GM23248 (cell line): ENCODE data around the gene EXOC1. TPM values are rescaled to one million over a fixed set of nuclear protein-coding genes. Genes with fewer than 3 reads are reported as not detected.

Source experiments
- DNase-seq: peaks from one replicate; pipeline ENCODE4 v3.0.0-alpha.2; 2015
- H2AFZ ChIP-seq: fragments of 200-600 bp; sonication (generic); 2 replicates; pipeline ENCODE4 v1.6.1; 2016; ENCODE audit warnings: antibody characterized with exemption
- H3F3A ChIP-seq: fragments of 200-600 bp; sonication (generic); 2 replicates; pipeline ENCODE4 v1.6.1; 2016; ENCODE audit warnings: mild to moderate bottlenecking, antibody characterized with exemption, mixed run types; ENCODE audit not compliant: insufficient read depth
- H3K27ac ChIP-seq: fragments of 200-600 bp; sonication (generic); 2 replicates; pipeline ENCODE4 v1.5.1; 2016; ENCODE audit warnings: mild to moderate bottlenecking
- H3K27me3 ChIP-seq: fragments of 200-600 bp; sonication (generic); replicated peaks from 2 replicates; pipeline ENCODE4 v1.6.1; 2016; ENCODE audit warnings: mild to moderate bottlenecking; ENCODE audit not compliant: insufficient read depth
- H3K36me3 ChIP-seq: fragments of 200-600 bp; sonication (generic); 2 replicates; pipeline ENCODE4 v1.6.1; 2016; ENCODE audit warnings: low read depth, mild to moderate bottlenecking
- H3K4me1 ChIP-seq: fragments of 200-600 bp; sonication (generic); 2 replicates; pipeline ENCODE4 v1.6.1; 2016; ENCODE audit warnings: mild to moderate bottlenecking; ENCODE audit not compliant: insufficient read depth
- H3K4me2 ChIP-seq: fragments of 200-600 bp; sonication (generic); one replicate; pipeline ENCODE4 v1.6.1; 2016; ENCODE audit warnings: mild to moderate bottlenecking; ENCODE audit not compliant: unreplicated experiment
- H3K4me3 ChIP-seq: fragments of 200-600 bp; sonication (generic); 2 replicates; pipeline ENCODE4 v1.5.1; 2016; ENCODE audit warnings: mild to moderate bottlenecking
- H3K79me2 ChIP-seq: fragments of 200-600 bp; sonication (generic); 2 replicates; pipeline ENCODE4 v1.6.1; 2016; ENCODE audit warnings: mild to moderate bottlenecking; ENCODE audit not compliant: insufficient read depth
- H3K9ac ChIP-seq: fragments of 200-600 bp; sonication (generic); 2 replicates; pipeline ENCODE4 v1.6.1; 2016; ENCODE audit warnings: mild to moderate bottlenecking
- H3K9me2 ChIP-seq: fragments of 200-600 bp; sonication (generic); 2 replicates; pipeline ENCODE4 v1.6.1; 2016; ENCODE audit warnings: mixed run types, mild to moderate bottlenecking, moderate library complexity; ENCODE audit not compliant: insufficient read depth
- H3K9me3 ChIP-seq: fragments of 200-600 bp; sonication (generic); one replicate; pipeline ENCODE4 v1.6.1; 2017; ENCODE audit warnings: low read depth
- H4K20me1 ChIP-seq: fragments of 200-600 bp; sonication (generic); 2 replicates; pipeline ENCODE4 v1.6.0; 2016; ENCODE audit not compliant: insufficient read depth
- EZH2 ChIP-seq: fragments of 200-600 bp; sonication (generic); IDR thresholded peaks from 2 replicates; pipeline ENCODE4 v1.6.1; 2018; ENCODE audit warnings: antibody characterized with exemption, mild to moderate bottlenecking; ENCODE audit not compliant: insufficient read depth, poor library complexity, severe bottlenecking
- EZH2phosphoT487 ChIP-seq: fragments of 200-600 bp; sonication (generic); IDR thresholded peaks from 2 replicates; pipeline ENCODE4 v1.6.1; 2018; ENCODE audit warnings: antibody characterized with exemption, moderate library complexity, mild to moderate bottlenecking, low read depth; ENCODE audit not compliant: insufficient read depth
- WGBS, 2 experiments: methylation state at CpG; one replicate each; pipeline ENCODE4 v1.1.6; 2015 to 2017; ENCODE audit warnings: low lambda C conversion rate in 2 of 2, low coverage in 1 of 2; ENCODE audit errors: missing lambda C conversion rate in 2 of 2; 5-methylcytosine and 5-hydroxymethylcytosine counted together
- in situ Hi-C: fragments of 300-500 bp; cut with MboI; formaldehyde crosslinking; loops from 2 replicates; pipeline ENCODE4 v1.15.0; 2020
- polyA plus RNA-seq: library from polyadenylated mRNA; unstranded; fragments of >200 nt; fragmentation: Nextera tagmentation; extraction: Ambion mirVana; gene quantifications from 2 replicates; pipeline ENCODE4 v1.2.1, GENCODE V29; 2016
- total RNA-seq: library from RNA; depleted of rRNA; stranded (reverse); fragments of >200 nt; shearing (Covaris generic); gene quantifications from 2 replicates; pipeline ENCODE4 v1.2.3, GENCODE V29; 2014

The EXOC1 gene
- total and polyA plus RNA-seq, 2 experiments from 2014 or later = 35.5 to 44.7 TPM

- Histone ChIP-seq H3K4me2 (no peak overlapping the region), H3K9me3 (no peaks in the 10 kb centered on the region), H3K9ac (no peak overlapping the region), H3K27ac (no peak overlapping the region), H4K20me1 (no peaks in the 10 kb centered on the region), H3K27me3 (no peaks in the 10 kb centered on the region), H3K36me3 (peaks cover 62% of the 10 kb centered on the region), H3K79me2 (no peaks in the 10 kb centered on the region), H2AFZ (no peak overlapping the region), H3K4me1 (no peaks in the 10 kb centered on the region), H3F3A (no peaks in the 10 kb centered on the region), H3K9me2 (no peaks in the 10 kb centered on the region), H3K4me3 (no peak overlapping the region)
- no peak for DNase-seq
- in situ Hi-C loops = no loop called here
- TF ChIP-seq EZH2phosphoT487 = no peak
These were observed 22.9 kb downstream of the EXOC1 start for GRCh38 chr4:55876387-55876786.

DNA sequence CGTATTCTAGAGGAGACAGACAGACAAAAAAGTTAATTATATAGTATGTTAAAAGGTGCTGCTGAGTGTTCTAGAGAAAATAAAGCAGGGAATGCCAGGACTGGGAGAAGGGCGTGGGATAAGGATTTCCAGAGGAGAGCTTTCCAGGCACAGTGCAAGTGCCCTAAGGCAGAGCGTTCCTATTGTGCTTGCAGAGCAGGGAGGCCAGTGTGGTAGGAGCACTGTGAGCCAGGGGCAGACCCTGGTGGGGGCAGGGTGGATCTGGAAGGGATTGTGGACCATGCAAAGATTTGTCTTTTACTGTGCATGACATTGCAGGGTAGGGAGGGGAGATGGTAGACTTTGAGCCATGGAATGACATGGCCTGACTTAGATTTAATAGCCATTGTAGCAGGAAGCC lies 25.8 kb downstream of the EXOC1 start:
- no peaks in the 10 kb centered on the region for H3K79me2 ChIP-seq
- H3K36me3 ChIP-seq = peaks cover 61% of the 10 kb centered on the region
- H3K27me3 ChIP-seq = no peaks in the 10 kb centered on the region
- no peaks in the 10 kb centered on the region for H3K9me2 ChIP-seq
- DNase-seq = no peak
- no peak overlapping the region for H3K4me3 ChIP-seq
- TF ChIP-seq EZH2phosphoT487 = no peak
- TF ChIP-seq EZH2 = no peak
- H3K9me3 ChIP-seq = no peaks in the 10 kb centered on the region
- H3F3A ChIP-seq = no peaks in the 10 kb centered on the region
- H3K4me2 ChIP-seq = no peak overlapping the region
- in situ Hi-C loops = no loop called here
- no peaks in the 10 kb centered on the region for H3K4me1 ChIP-seq
- 89 to 94% methylated on average over 3 of the region's 3 CpGs for WGBS, 2 experiments
- H2AFZ ChIP-seq = no peak overlapping the region
- no peaks in the 10 kb centered on the region for H4K20me1 ChIP-seq
- H3K9ac ChIP-seq = no peak overlapping the region
- no peak overlapping the region for H3K27ac ChIP-seq

DNA sequence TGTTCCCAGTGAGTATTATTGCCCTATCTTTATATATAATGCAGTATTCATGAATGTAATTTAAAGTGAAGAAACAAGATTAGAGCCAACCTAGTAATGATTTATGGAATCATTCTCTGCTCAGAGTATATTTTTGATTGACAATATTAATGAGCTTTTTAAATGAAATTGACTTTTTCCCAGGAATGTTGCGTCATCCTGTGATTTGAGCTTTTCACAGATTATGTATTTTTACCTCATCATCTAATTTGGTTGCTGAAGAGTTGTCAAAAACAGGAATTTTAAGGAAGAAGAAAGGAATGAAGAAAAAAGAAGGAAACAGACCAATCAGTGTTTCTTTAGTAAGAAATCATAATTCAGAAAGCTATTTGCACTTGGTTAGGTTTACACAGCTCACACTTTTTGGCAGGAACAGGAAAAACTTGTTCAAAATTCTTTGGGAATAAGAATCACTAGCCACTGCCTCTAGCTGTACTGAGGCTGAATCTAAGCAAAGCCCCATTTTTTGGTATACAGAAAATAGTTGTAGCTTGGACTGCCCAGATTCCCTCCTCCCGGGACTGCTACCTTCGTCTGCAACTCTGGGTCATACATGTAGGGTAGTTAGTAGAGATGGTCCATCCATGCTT lies 27.3 kb downstream of the EXOC1 start:
- H3K9ac ChIP-seq = no peak overlapping the region
- H3K36me3 ChIP-seq = peaks cover 57% of the 10 kb centered on the region

DNA sequence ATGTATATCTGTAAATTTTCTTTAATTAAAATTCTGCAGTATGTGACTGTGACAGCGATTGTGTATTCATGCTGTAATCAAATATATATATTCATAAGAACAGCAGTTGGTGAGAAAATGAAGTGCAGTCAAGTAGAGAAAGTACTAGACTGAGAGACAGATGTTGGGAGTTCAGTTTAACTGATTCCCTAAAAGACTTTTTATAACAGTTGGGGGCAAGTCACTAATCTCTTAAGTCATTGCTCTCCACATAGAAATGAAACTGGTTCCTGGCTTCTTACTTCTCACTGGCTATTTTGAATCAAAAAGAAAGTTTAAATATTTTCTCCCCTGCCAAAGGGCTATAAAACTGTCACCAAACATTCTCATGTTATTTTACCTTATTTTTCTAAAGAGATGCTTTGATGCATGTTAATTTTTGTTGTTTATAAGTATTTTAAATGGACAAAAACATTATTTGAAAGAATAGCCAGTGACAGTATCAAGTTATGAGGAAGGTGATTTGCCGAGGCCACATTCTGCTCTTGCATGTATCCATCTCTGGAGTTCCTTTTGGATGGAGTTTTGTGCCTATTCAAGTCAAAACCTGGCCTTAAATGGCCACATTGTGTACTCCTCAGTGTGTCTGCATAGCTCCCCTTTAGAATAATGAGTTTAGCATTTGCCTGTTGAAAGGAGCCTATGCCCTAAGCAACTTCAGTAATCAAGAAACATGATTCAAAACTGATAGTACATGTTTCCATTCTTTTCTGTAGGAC lies 30.8 kb downstream of the EXOC1 start:
- Histone ChIP-seq H3K4me1 (no peaks in the 10 kb centered on the region), H3K4me3 (no peak overlapping the region), H3K79me2 (no peaks in the 10 kb centered on the region), H3K9ac (no peak overlapping the region), H3F3A (no peaks in the 10 kb centered on the region), H3K9me2 (no peaks in the 10 kb centered on the region), H3K36me3 (peaks cover 44% of the 10 kb centered on the region), H2AFZ (no peak overlapping the region), H3K27me3 (no peaks in the 10 kb centered on the region), H4K20me1 (no peaks in the 10 kb centered on the region), H3K4me2 (no peak overlapping the region), H3K9me3 (no peaks in the 10 kb centered on the region), H3K27ac (no peak overlapping the region)
- 100% methylated on average over 2 of the region's 2 CpGs for WGBS, 2 experiments
- no peak for TF ChIP-seq EZH2phosphoT487
- no peak for TF ChIP-seq EZH2
- in situ Hi-C loops = no loop called here
- no peak for DNase-seq

More for the DNA sequence above, 27.3 kb downstream of the EXOC1 start:
- Histone ChIP-seq H3F3A (no peaks in the 10 kb centered on the region), H3K27ac (no peak overlapping the region), H3K79me2 (no peaks in the 10 kb centered on the region), H3K4me1 (no peaks in the 10 kb centered on the region), H3K27me3 (no peaks in the 10 kb centered on the region), H3K9me3 (no peaks in the 10 kb centered on the region), H3K4me3 (no peak overlapping the region), H4K20me1 (no peaks in the 10 kb centered on the region), H3K9me2 (no peaks in the 10 kb centered on the region), H2AFZ (no peak overlapping the region), H3K4me2 (no peak overlapping the region)
- TF ChIP-seq EZH2 (no peak), EZH2phosphoT487 (no peak)
- in situ Hi-C loops = no loop called here
- WGBS, 2 experiments = 97% methylated on average over 3 of the region's 3 CpGs
- DNase-seq = no peak

GRCh38 chr4:55884851-55885219 lies 31.4 kb downstream of the EXOC1 start:
- Histone ChIP-seq H3K27ac (no peak overlapping the region), H3K27me3 (no peaks in the 10 kb centered on the region), H3K4me1 (no peaks in the 10 kb centered on the region), H2AFZ (no peak overlapping the region), H3K4me3 (no peak overlapping the region), H3K9ac (no peak overlapping the region), H3K9me2 (no peaks in the 10 kb centered on the region), H3K36me3 (peaks cover 49% of the 10 kb centered on the region), H3K79me2 (no peaks in the 10 kb centered on the region), H4K20me1 (no peaks in the 10 kb centered on the region), H3K4me2 (no peak overlapping the region), H3K9me3 (no peaks in the 10 kb centered on the region), H3F3A (no peaks in the 10 kb centered on the region)
- 98 to 100% methylated on average over 1 of the region's 1 CpG for WGBS, 2 experiments
- no peak for DNase-seq
- no peak for TF ChIP-seq EZH2
- TF ChIP-seq EZH2phosphoT487 = no peak
- in situ Hi-C loops = no loop called here
